IMR-90 (cell line): Measurements from ENCODE around the gene CAPN2. TPM values are rescaled to one million over a fixed set of nuclear protein-coding genes. Genes with fewer than 3 reads are reported as not detected.

Experiments used
- ATAC-seq: fragments of 200-7000 bp; cut with Tn5 transposase; 2 replicates; pipeline ENCODE4 v1.9.1; 2020; ENCODE audit warnings: low read depth, mild to moderate bottlenecking, moderate library complexity
- BruUV-seq: library from RNA; stranded (reverse); fragments of 400-500 nt; replicated peaks from 2 replicates; lab custom pipeline; 2021; lab: Mats Ljungman, UMichigan
- CTCF ChIA-PET: fragments of 300-600 bp; formaldehyde crosslinking; extraction: SDS; loops from one replicate; lab custom pipeline; 2021; ENCODE audit warnings: antibody characterized with exemption; lab: Yijun Ruan, JAX
- POLR2A ChIA-PET: fragments of 300-600 bp; sonication (Branson Sonifier 250); formaldehyde crosslinking; loops from one replicate; lab custom pipeline; 2022; ENCODE audit warnings: antibody characterized with exemption; ENCODE audit not compliant: unreplicated experiment; lab: Charles Lee
- DNase-seq: peaks from one replicate; pipeline ENCODE4 v3.0.0; 2013
- H2AFZ ChIP-seq: replicated peaks from 2 replicates; pipeline ENCODE3; 2013; ENCODE audit warnings: low read length, mild to moderate bottlenecking; ENCODE audit not compliant: poor library complexity
- H2AK5ac ChIP-seq: 2 replicates; pipeline ENCODE4 v1.6.1; 2013; ENCODE audit warnings: low read depth, low read length, inconsistent platforms
- H2AK9ac ChIP-seq: replicated peaks from 2 replicates; pipeline ENCODE3; 2013; ENCODE audit warnings: mild to moderate bottlenecking, low read depth, low read length, moderate library complexity; ENCODE audit not compliant: poor library complexity
- H2BK120ac ChIP-seq: 2 replicates; pipeline ENCODE4 v1.6.1; 2013; ENCODE audit warnings: low read depth, low read length, inconsistent platforms
- H2BK15ac ChIP-seq: 3 replicates; pipeline ENCODE4 v1.6.1; 2013; ENCODE audit warnings: low read depth, low read length, inconsistent platforms
- H2BK20ac ChIP-seq: 2 replicates; pipeline ENCODE4 v1.6.1; 2013; ENCODE audit warnings: low read depth, mild to moderate bottlenecking, inconsistent platforms, low read length, moderate library complexity
- H2BK5ac ChIP-seq: 2 replicates; pipeline ENCODE4 v1.6.1; 2013; ENCODE audit warnings: mild to moderate bottlenecking, low read depth, low read length, inconsistent platforms; ENCODE audit not compliant: poor library complexity, severe bottlenecking
- H3K14ac ChIP-seq: replicated peaks from 2 replicates; pipeline ENCODE4 v1.6.1; 2013; ENCODE audit warnings: low read depth, low read length, inconsistent platforms
- H3K18ac ChIP-seq: 2 replicates; pipeline ENCODE4 v1.6.1; 2013; ENCODE audit warnings: low read depth, low read length, control low read depth
- H3K23ac ChIP-seq: 2 replicates; pipeline ENCODE4 v1.6.1; 2013; ENCODE audit warnings: low read depth, low read length, inconsistent platforms
- H3K27ac ChIP-seq: 2 replicates; pipeline ENCODE4 v1.5.1; 2013; ENCODE audit warnings: mild to moderate bottlenecking, control low read depth, low read length; ENCODE audit not compliant: insufficient read depth
- H3K27me3 ChIP-seq: 2 replicates; pipeline ENCODE4 v1.6.1; 2013; ENCODE audit warnings: low read length; ENCODE audit not compliant: control insufficient read depth, insufficient read depth
- H3K36me3 ChIP-seq: 2 replicates; pipeline ENCODE4 v1.6.1; 2013; ENCODE audit warnings: low read length, mixed read lengths; ENCODE audit not compliant: control insufficient read depth, insufficient read depth
- H3K4ac ChIP-seq: 2 replicates; pipeline ENCODE4 v1.6.1; 2013; ENCODE audit warnings: low read depth, low read length, inconsistent platforms
- H3K4me1 ChIP-seq: 2 replicates; pipeline ENCODE4 v1.6.1; 2013; ENCODE audit warnings: low read length, mixed read lengths; ENCODE audit not compliant: control insufficient read depth, insufficient read depth
- H3K4me2 ChIP-seq: 2 replicates; pipeline ENCODE4 v1.6.1; 2013; ENCODE audit warnings: low read depth, mild to moderate bottlenecking, control low read depth, low read length, moderate library complexity
- H3K4me3 ChIP-seq: 2 replicates; pipeline ENCODE4 v1.5.1; 2013; ENCODE audit warnings: low read depth, mild to moderate bottlenecking, control low read depth, low read length, moderate library complexity; ENCODE audit not compliant: insufficient read depth
- H3K56ac ChIP-seq: 2 replicates; pipeline ENCODE4 v1.6.1; 2013; ENCODE audit warnings: low read length, inconsistent platforms; ENCODE audit not compliant: insufficient read depth; ENCODE audit errors: extremely low read depth
- H3K79me1 ChIP-seq, 2 experiments: 2 replicates each; pipeline ENCODE4 v1.6.1; 2013; ENCODE audit warnings: low read length in 2 of 2, inconsistent platforms in 1 of 2, low read depth in 1 of 2
- H3K9ac ChIP-seq: 2 replicates; pipeline ENCODE4 v1.6.1; 2013; ENCODE audit warnings: low read depth, low read length, control low read depth
- H3K9me1 ChIP-seq: 2 replicates; pipeline ENCODE4 v1.6.1; 2013; ENCODE audit warnings: low read length, inconsistent platforms; ENCODE audit not compliant: insufficient read depth
- H3K9me3 ChIP-seq: 2 replicates; pipeline ENCODE4 v1.6.1; 2013; ENCODE audit warnings: low read length; ENCODE audit not compliant: control insufficient read depth, insufficient read depth
- H4K20me1 ChIP-seq: 2 replicates; pipeline ENCODE4 v1.6.1; 2013; ENCODE audit warnings: low read length, inconsistent platforms; ENCODE audit not compliant: insufficient read depth
- H4K5ac ChIP-seq: 2 replicates; pipeline ENCODE4 v1.6.1; 2013; ENCODE audit warnings: mild to moderate bottlenecking, low read depth, low read length, control low read depth
- H4K8ac ChIP-seq, 2 experiments: 2 replicates each; pipeline ENCODE4 v1.6.1; 2013; ENCODE audit warnings: low read depth in 2 of 2, low read length in 2 of 2, control low read depth in 1 of 2, inconsistent platforms in 1 of 2
- H4K91ac ChIP-seq: 2 replicates; pipeline ENCODE4 v1.6.1; 2013; ENCODE audit warnings: low read depth, low read length, inconsistent platforms; ENCODE audit not compliant: insufficient read depth
- BHLHE40 ChIP-seq: fragments of 150-350 bp; IDR thresholded peaks from 2 replicates; pipeline ENCODE4 v1.6.1; 2016; ENCODE audit warnings: mild to moderate bottlenecking, low read depth, low read length
- CEBPB ChIP-seq: IDR thresholded peaks from 2 replicates; pipeline ENCODE4 v1.6.1; 2012; ENCODE audit warnings: low read depth, low read length, improper control_type of control experiment
- FOS ChIP-seq: fragments of 150-350 bp; IDR thresholded peaks from 2 replicates; pipeline ENCODE4 v1.6.1; 2016; ENCODE audit warnings: low read depth, low read length
- WGBS, 2 experiments: methylation state at CpG; one replicate each; pipeline versions ENCODE4 v1.1.5 to v1.1.7; 2013; ENCODE audit warnings: missing lambda C conversion rate in 2 of 2; ENCODE audit not compliant: insufficient read length in 1 of 2; ENCODE audit errors: extremely low coverage in 2 of 2; 5-methylcytosine and 5-hydroxymethylcytosine counted together
- dilution Hi-C: fragments of 300-500 bp; cut with HindIII; formaldehyde crosslinking; loops from one replicate; pipeline ENCODE4 v1.14.3; 2018; ENCODE audit warnings: low sequenced_read_pairs; ENCODE audit not compliant: unreplicated experiment
- in situ Hi-C: fragments of 300-500 bp; cut with MboI; formaldehyde crosslinking; loops from 3 replicates; pipeline ENCODE4 v1.14.3; 2019; ENCODE audit warnings: low sequenced_read_pairs, inconsistent platforms, mixed read lengths
- intact Hi-C: fragments of 100-400 bp; cut with micrococcal nuclease; formaldehyde crosslinking; loops from 2 replicates; pipeline ENCODE4 v1.10.0; 2022
- polyA plus RNA-seq, 3 experiments: library from polyadenylated mRNA; depleted of rRNA; stranded (reverse); fragments of >200 nt; gene quantifications; 2 replicates each; pipeline ENCODE4 v1.2.3, GENCODE V29; 2012; ENCODE audit warnings: low replicate concordance in 1 of 3
- total RNA-seq: library from RNA; depleted of rRNA; stranded (reverse); fragments of >200 nt; gene quantifications from 2 replicates; pipeline ENCODE4 v1.2.3, GENCODE V29; 2012
- TF ChIP-seq, protein P1 (sequence below): conservative IDR thresholded peaks from 2 replicates; pipeline ENCODE4 v1.5.1; 2012; ENCODE audit warnings: mild to moderate bottlenecking, low read depth, low read length, improper control_type of control experiment

The CAPN2 gene
- total and polyA plus RNA-seq, 2 of the 4 experiments (the other 2 are of a cell fraction) = 339 to 430 TPM

DNA sequence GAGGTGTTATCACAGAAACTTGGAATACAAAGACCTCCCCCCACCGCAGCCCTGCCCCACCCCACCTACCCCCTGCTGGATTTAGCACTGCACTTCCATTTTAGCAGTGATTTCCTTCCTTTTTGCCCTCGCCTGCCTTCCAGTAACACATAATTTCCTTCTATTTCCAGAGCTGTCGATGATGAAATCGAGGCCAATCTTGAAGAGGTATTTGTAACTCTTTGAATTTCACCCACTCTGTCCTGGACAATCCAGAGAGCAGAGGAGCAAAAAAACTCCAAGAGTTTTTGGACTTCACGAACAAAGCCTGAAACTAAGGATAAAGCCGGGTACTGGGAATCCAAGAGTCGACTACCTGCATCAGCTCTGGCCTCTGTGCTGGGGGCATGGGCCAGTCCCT lies 49.1 kb downstream of the CAPN2 start:
- Histone ChIP-seq H3K36me3 (peaks cover 77% of the 10 kb centered on the region), H4K5ac (0 out of 2 replicates have a peak overlapping the region, but pooled peaks have one; percentile 14), H4K8ac (no peak overlapping the region), H3K56ac (no peak overlapping the region), H2AFZ (no peak overlapping the region), H3K79me1 (peaks cover 32 to 67% of the 10 kb centered on the region in 2 experiments), H2BK20ac (no peak overlapping the region), H4K20me1 (no peaks in the 10 kb centered on the region), H4K91ac (no peak overlapping the region), H2BK5ac (no peak overlapping the region), H3K27me3 (no peaks in the 10 kb centered on the region), H3K4me2 (no peak overlapping the region), H2AK9ac (no peak overlapping the region), H3K27ac (peak overlapping the region; percentile 67; the same call in 1 of the 2 replicates), H3K9me1 (peaks cover 17% of the 10 kb centered on the region), H3K23ac (no peak overlapping the region), H2BK15ac (no peak overlapping the region), H2BK120ac (no peak overlapping the region), H3K14ac (no peak overlapping the region), H3K4me3 (no peak overlapping the region), H3K9me3 (no peaks in the 10 kb centered on the region), H2AK5ac (no peak overlapping the region), H3K18ac (no peak overlapping the region), H3K4ac (no peak overlapping the region), H3K4me1 (peaks cover 7% of the 10 kb centered on the region), H3K9ac (no peak overlapping the region)
- CTCF ChIA-PET = interaction anchor here (0.6 to 4.3 kb wide), 2 partner anchors 11 to 12 kb away, joined by 4 to 16 read pairs; no protein-coding TSS in a partner anchor
- dilution Hi-C loops = no loop called here
- intact Hi-C loops = no loop called here
- no TSS peak for BruUV-seq
- POLR2A ChIA-PET = no interaction called here
- in situ Hi-C loops = no loop called here
- 62% methylated on average over 3 of the region's 7 CpGs; no CpG with 5 or more reads in 1 of the 2 experiments for WGBS, 2 experiments
- TF ChIP-seq FOS (no peak), BHLHE40 (no peak), CEBPB (peak; percentile 61; the same call in 1 of the 2 replicates)
- TF ChIP-seq, protein P1, sequence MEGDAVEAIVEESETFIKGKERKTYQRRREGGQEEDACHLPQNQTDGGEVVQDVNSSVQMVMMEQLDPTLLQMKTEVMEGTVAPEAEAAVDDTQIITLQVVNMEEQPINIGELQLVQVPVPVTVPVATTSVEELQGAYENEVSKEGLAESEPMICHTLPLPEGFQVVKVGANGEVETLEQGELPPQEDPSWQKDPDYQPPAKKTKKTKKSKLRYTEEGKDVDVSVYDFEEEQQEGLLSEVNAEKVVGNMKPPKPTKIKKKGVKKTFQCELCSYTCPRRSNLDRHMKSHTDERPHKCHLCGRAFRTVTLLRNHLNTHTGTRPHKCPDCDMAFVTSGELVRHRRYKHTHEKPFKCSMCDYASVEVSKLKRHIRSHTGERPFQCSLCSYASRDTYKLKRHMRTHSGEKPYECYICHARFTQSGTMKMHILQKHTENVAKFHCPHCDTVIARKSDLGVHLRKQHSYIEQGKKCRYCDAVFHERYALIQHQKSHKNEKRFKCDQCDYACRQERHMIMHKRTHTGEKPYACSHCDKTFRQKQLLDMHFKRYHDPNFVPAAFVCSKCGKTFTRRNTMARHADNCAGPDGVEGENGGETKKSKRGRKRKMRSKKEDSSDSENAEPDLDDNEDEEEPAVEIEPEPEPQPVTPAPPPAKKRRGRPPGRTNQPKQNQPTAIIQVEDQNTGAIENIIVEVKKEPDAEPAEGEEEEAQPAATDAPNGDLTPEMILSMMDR = no peak
- DNase-seq (peak; percentile 27), ATAC-seq (no peak)
